Kidney glomerular epithelial cell (primary cell): ENCODE data around the gene ZNF503.
A peak's percentile ranks its signal among the peaks of the same experiment; 100 is the strongest.

ENCODE experiments used
- DNase-seq: peaks from one replicate; lab custom pipeline; 2025; lab: John Stamatoyannopoulos, UW

The ZNF503 gene

DNA sequence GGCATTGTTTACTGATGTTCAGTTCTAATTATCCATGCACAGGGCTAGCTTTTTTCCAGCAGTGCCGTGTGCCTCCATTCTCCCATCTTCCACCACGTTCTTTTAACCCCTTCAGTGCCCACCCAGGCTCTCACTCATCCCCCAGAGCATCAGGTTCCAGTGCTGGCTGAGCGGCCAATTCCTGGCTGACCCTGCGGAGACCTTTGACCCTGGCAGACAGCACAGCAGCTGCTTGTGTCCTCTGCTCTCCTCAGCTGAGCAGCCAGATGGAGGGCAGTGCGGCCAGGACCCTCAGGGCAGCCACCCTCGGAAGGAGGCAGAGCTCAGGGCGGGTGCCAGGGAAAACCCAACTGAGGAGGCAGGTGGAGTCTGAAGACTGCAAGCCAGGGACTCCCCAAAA, 48.4 kb downstream of the ZNF503 start:
- no peak for DNase-seq

DNA sequence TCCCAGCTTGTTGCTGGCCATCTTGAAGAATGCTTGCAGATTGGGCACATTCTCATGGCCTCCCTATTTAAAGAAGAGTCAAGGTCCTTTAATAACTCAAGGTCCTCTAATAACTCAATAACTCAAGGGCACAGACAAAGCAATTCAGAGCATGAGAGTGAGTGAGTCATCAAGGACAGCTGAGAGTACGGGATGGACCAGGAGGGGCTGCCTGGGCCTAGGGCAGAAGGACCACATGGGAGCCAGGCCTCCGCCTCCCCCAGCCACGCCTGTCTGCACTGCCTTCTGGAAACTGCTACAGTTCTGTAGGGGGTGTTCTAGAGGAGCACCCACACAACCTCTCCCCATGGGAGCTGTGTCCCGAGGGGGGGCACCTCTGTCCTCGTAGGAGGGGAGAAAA, 48.9 kb downstream of the ZNF503 start:
- DNase-seq = no peak

DNA sequence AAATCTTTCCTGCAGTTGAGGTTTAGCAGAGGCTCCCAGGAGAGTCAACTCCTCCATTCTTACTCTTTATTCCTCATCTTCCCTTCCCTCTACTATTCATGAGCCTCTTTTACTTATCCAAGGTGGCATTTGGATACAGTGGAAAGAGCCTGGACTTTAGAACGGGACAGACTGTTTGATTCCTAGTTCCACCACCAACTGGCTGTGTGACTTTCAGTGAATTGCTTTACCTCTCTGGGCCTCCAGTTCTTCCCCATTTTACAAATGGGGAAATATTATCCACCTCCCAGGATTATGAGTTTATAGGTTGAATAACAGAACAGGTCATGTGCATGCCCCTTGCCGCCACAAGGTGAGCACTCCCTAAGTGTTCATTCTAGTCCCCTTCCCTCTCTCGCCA, 49.9 kb downstream of the ZNF503 start:
- DNase-seq = no peak

DNA sequence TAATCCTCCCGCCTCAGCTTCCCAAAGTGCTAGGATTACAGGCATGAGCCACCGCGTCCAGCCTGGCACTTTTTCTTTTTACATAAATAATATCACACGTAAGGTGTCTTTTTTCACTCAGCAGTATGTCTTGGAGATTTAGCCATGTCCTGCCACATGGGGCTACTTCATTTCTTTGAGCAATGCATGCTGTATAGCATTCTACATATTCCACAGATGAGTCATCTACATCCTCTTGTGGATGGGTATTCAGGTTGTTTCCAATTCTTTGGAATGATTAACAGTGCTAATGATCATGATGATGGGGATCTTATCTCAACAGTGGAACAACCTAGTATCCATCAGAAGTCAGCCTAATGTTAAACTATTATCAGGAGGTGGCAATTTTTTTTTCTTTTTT, 50.8 kb downstream of the ZNF503 start:
- DNase-seq = peak; percentile 74
